ENCODE data around the gene NEO1. TPM values are rescaled to one million over a fixed set of nuclear protein-coding genes. Genes with fewer than 3 reads are reported as not detected.

NEO1 gene
- total RNA-seq, 4 donors from 2014 or later, result 12.7 to 30.5 (median 16.4) TPM

GRCh38 chr15:73303636-73304035 is 251.4 kb downstream of the NEO1 start:
- TF ChIP-seq, protein P1, sequence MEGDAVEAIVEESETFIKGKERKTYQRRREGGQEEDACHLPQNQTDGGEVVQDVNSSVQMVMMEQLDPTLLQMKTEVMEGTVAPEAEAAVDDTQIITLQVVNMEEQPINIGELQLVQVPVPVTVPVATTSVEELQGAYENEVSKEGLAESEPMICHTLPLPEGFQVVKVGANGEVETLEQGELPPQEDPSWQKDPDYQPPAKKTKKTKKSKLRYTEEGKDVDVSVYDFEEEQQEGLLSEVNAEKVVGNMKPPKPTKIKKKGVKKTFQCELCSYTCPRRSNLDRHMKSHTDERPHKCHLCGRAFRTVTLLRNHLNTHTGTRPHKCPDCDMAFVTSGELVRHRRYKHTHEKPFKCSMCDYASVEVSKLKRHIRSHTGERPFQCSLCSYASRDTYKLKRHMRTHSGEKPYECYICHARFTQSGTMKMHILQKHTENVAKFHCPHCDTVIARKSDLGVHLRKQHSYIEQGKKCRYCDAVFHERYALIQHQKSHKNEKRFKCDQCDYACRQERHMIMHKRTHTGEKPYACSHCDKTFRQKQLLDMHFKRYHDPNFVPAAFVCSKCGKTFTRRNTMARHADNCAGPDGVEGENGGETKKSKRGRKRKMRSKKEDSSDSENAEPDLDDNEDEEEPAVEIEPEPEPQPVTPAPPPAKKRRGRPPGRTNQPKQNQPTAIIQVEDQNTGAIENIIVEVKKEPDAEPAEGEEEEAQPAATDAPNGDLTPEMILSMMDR (IDR thresholded peaks at IDR 0.05; ENCODE audit: low read depth), result no peak

DNA sequence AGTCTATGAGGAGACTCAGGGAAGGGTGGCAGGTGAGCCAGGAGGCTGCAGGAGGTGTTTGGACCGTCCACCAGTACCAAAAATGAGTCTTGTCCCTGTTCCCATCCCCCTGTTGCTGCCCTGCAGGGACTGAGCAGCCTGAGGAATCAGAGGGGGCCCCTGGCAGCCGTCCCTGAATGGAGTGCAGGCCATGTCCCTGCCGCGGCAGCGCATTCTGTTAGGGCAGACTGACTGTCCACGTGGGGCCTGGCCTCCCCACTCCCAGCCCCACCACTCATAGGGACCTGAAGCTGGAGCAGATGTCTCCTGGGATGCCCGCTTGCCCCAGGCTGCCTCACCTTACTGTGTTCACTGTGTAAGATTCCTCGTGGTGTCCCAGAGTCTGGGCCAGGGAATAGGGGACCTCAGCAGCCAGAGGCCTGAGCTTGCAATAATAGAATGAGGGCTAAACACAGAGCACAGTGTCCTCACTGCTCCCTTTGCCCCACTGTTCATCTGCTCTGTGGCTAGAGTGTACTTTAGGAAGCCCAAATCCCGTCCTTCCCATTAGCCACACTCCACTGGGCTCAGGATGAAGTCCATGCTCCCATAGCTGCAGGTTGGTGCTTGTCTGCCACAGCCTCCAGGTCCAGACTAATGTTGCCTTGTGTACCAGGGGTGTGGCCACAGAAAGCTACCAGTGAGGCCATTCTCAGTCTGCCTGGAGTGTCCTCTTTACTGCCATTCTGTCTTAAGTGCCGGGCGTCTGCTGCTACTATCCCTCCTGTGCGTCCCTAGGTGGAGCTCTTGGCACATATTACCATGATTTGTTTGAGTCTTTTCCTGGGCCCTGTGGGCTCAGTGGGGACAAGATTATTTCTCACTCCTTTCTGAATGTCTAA is 253.3 kb downstream of the NEO1 start:
- TF ChIP-seq, protein P1 (IDR thresholded peaks at IDR 0.05; ENCODE audit: low read depth), result no peak

DNA sequence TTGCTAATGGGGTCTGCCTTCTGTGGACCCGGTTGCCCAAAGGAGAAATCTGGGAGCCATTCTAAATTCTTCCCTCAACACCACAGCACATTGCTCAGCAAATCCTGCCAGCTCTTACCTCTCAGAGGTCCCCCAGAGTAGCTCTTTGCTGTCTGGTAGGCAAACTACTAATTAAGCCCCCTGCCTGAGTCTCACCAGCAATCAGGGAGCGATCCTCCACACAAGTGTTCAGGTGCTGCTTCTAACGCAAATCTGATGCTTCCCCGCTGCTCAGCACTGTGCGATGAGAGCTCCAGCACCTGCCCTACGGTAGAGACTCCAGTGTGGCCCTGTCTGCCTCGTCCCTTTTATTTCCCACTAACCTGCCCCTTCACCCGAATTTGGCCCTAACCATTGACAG is 256.0 kb downstream of the NEO1 start:
- TF ChIP-seq, protein P1 (IDR thresholded peaks at IDR 0.05; ENCODE audit: low read depth), result no peak

- TF ChIP-seq, protein P1 (IDR thresholded peaks at IDR 0.05; ENCODE audit: low read depth), result no peak
Observed at GRCh38 chr15:73313861-73314260, 261.6 kb downstream of the NEO1 start.

DNA sequence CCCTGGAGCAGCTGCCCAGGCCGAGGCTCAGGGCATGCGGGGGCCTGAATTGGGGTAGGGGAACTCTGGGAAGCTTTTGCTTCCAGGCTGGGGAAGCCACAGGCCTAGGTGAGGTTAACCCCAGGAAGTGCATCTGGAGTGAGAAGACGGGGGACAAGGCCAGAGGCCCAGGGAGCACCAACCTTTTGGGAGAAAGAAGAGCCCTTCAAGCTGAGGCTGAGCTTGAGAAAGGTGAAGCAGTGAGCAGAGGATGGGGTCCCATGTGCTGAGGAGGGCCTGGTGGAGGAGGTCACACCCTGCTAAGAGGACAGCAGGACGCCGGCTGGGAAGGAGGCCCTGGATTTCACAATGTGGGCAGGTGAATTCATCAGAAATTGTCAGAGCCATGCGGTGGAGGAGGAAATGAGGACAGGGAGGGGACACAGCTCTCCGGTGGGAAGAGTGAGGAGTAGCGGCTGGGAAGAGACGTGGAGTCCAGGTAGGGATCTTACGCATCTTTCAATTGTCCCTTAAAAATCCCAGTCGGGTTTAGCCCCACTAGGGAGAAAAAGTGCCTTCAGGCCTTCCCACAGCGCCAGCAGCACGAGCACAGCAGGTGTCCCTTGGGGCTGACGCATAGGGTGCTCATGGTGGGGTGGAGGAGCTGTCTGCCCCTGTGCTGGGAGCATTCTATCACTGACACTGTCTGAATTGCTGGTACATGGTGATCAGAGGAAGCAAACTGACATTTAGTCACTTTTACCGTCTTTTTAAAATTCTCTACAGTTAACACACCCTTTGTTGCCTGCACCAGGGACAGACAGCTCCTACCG is 265.6 kb downstream of the NEO1 start:
- TF ChIP-seq, protein P1 (IDR thresholded peaks at IDR 0.05; ENCODE audit: low read depth), result no peak

DNA sequence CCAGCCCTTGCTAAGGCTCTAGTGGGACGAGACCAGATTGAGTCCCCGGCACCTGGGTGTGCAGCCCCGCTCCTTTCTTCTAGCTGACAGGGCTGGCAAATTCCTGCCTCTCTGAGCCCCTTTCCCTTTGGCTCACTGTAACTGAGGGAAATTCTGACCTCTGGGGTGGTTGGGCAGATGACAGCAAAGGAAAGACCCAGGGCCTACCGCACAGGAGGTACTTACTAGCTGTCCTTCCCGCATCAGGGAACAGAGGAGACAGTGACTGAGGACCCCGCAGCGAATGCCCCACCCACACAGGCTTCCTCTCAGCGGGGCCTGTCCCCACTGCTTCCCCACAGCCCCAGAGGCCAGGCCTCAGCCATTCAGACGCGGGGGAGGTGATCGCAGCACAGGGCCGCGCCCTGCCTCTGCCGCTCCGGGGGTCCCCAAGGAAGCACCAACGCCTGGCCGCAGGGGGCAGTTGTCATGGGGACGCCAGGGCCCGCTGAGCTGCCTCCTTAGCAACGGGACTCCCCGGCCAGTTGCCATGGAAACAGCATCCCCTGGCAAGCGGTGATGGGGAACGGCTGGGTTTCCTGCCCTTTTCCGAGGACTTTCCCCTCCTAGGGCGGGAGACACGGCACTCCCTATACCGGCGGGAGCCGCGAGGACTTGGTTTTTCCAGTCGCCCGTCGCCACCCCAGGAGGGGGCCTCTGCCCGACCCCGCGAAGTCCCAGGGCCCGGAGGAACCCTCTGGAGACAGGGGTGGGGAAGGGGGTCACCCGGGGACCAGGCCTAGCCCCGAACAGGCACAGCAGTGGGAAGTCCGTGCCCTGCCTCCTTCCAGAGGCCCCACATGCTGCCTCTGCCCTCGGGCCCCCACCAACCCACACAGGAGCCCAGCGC is 266.4 kb downstream of the NEO1 start:
- TF ChIP-seq, protein P1 (IDR thresholded peaks at IDR 0.05; ENCODE audit: low read depth), result no peak

Data from subcutaneous adipose tissue (tissue), 4 donors.